ENCODE data around the gene MAP1LC3B2.
"Not testable (repeated sequence)": the region's sequence is repeated elsewhere in the genome, so short reads cannot be mapped to it uniquely, and the experiment has no call there.

The MAP1LC3B2 gene

DNA sequence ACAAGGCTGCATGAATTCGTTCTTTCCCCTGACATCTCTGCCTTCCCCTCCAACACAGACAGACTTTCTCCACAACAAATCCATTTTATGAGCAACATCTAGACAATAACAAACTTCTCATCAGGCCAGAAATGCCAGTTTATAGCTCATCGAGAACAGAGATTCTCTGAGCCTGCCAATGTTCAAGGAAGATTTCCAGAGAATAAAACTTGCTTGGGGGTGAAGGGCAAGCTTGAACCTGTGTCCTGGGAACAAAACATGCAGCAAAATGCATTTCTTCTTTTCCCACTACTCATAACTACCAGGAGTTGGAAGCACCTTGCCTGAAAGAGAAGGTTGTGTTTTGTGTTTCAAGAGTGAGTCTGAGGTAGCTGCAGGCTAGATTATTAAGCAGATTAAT lies 6.8 kb downstream of the MAP1LC3B2 start:
- TF ChIP-seq, protein P1, sequence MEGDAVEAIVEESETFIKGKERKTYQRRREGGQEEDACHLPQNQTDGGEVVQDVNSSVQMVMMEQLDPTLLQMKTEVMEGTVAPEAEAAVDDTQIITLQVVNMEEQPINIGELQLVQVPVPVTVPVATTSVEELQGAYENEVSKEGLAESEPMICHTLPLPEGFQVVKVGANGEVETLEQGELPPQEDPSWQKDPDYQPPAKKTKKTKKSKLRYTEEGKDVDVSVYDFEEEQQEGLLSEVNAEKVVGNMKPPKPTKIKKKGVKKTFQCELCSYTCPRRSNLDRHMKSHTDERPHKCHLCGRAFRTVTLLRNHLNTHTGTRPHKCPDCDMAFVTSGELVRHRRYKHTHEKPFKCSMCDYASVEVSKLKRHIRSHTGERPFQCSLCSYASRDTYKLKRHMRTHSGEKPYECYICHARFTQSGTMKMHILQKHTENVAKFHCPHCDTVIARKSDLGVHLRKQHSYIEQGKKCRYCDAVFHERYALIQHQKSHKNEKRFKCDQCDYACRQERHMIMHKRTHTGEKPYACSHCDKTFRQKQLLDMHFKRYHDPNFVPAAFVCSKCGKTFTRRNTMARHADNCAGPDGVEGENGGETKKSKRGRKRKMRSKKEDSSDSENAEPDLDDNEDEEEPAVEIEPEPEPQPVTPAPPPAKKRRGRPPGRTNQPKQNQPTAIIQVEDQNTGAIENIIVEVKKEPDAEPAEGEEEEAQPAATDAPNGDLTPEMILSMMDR (conservative IDR thresholded peaks at IDR 0.05; ENCODE audit: low read depth, low read length) = no peak
- no peak for DNase-seq (ENCODE audit: low read depth)
- H3K4me3 ChIP-seq (ENCODE audit: low read length) = no peak overlapping the region

DNA sequence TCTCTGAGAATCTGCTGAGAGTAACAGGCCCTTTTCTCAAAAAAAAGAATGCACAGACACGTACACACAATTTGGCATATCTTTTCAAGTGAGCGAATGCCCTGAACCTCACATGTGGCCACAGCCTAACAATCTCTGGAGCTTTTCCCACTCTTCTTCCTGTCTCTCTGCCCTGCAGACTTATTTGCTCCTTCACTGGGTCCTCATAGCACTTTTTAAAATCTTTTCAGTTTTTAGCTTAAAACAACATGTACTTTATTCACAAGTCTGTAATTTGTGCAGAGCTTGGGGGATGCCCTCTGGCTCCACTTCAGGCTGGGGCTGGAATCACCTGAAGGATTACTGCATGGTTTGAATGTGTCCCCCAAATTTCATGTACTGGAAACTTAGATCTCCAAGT lies 9.0 kb downstream of the MAP1LC3B2 start:
- TF ChIP-seq, protein P1 (conservative IDR thresholded peaks at IDR 0.05; ENCODE audit: low read depth, low read length) = no peak
- no peak overlapping the region for H3K4me3 ChIP-seq (ENCODE audit: low read length)
- no peak for DNase-seq (ENCODE audit: low read depth)

DNA sequence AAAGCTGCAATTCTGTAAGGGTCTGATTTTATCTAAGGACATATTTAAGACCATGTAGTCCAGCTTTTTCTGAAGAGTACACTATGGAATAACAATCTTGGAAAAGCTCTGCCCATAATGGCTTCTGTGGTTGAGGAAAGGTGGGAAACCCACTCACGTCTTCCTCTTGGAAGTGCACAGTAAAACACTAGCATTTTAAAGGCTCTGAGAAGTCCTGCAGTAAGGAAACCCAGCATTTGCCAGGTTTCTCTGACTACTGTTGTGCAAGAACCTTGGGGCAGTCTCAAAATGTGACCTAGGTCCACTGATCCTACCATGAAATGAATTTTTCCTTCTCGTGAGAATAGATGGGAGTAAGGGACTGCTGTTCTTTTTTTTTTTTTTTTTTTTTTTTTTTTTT lies 11.9 kb downstream of the MAP1LC3B2 start:
- no peak overlapping the region for H3K4me3 ChIP-seq (ENCODE audit: low read length)
- TF ChIP-seq, protein P1 (conservative IDR thresholded peaks at IDR 0.05; ENCODE audit: low read depth, low read length) = no peak
- no peak for DNase-seq (ENCODE audit: low read depth)

DNA sequence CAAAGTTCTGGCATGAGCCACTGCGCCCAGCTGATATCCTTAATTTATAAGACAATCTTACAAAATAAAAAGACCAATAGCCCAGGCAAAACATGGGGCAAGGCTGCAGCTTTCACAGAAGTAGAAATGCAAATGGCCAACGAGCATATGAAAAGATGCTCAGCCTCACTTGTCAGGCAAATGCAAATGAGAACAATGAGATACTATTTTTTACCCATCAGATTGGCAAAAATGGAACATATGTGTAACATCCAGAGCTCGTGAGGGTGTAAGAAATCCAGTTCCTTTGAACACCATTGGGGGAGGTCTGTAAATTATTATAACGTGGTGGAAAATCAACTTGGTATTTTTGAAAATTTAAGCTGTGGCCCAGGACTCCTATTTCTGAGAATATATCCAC lies 14.6 kb downstream of the MAP1LC3B2 start:
- no peak for DNase-seq (ENCODE audit: low read depth)
- TF ChIP-seq, protein P1 (conservative IDR thresholded peaks at IDR 0.05; ENCODE audit: low read depth, low read length) = no peak
- H3K4me3 ChIP-seq (ENCODE audit: low read length) = no peak overlapping the region

DNA sequence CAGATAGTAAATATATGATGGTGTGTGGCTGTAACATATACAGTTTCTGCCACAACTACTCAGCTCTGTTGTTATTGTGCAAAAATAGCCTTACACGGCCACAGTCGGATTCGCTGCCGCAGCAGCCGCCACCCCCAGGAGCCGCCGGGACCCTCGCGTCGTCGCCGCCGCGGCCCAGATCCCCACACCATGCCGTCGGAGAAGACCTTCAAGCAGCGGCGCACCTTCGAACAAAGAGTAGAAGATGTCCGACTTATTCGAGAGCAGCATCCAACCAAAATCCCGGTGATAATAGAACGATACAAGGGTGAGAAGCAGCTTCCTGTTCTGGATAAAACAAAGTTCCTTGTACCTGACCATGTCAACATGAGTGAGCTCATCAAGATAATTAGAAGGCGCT lies 16.6 kb downstream of the MAP1LC3B2 start:
- not testable (repeated sequence) for H3K4me3 ChIP-seq (ENCODE audit: low read length); DNase-seq (ENCODE audit: low read depth)

DNA sequence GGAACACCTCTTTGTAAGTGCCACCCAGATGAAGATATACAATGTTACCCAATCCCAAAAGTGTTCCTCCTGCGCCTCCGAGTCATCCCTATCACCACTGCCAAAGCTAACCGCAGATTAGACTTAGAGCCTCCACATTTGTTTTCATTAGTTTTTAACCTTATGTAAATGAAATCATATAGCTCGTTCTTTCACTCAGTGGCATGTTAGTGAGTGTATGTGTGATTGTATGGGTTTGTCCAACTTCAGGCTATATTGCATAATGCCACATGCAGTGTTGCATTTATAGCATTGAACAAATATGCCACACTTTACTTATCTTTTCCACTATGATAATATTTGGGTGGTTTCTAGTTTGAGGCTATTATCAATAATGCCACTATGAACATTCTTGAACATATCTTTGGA lies 18.0 kb downstream of the MAP1LC3B2 start:
- H3K4me3 ChIP-seq (ENCODE audit: low read length) = no peak overlapping the region
- no peak for DNase-seq (ENCODE audit: low read depth)
- TF ChIP-seq, protein P1 (conservative IDR thresholded peaks at IDR 0.05; ENCODE audit: low read depth, low read length) = no peak

DNA sequence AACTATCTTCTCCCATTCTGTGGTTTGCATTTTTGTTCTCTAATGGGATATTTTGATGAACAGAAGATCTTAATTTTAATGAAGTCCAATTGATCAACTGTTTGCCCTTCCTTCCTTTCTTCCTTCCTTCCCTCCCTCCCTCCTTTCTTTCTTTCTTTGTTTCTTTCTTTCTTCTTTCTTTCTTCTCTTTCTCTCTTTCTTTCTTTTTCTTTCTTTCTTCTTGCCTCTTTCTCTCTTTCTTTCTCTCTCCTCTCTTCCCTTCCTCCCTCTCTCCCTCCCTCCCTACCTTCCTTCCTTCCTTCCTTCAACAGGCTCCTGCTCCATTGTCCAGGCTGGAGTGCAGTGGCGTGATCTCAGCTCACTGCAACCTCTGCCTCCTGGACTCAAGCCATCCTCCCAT lies 18.9 kb downstream of the MAP1LC3B2 start:
- DNase-seq (ENCODE audit: low read depth) = no peak
- TF ChIP-seq, protein P1 (conservative IDR thresholded peaks at IDR 0.05; ENCODE audit: low read depth, low read length) = no peak
- no peak overlapping the region for H3K4me3 ChIP-seq (ENCODE audit: low read length)

DNA sequence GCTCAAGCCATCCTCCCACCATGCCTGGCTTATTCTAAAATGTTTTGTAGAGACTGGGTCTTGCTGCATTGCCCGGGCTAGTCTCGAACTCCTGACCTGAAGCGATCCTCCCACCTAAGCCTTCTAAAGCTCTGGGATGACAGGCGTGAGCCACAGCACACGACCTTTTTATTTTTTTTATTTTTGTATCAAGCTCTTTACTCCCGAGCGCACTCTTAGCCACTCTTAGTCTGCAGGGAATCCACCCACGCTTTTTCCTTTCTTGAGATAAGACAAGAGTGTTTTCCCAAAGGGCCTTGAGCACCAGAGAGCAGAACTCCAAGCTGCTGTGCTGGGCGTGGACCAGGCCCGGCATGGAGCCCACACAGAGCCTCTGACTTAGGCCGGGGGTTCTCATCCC lies 23.4 kb downstream of the MAP1LC3B2 start:
- TF ChIP-seq, protein P1 (conservative IDR thresholded peaks at IDR 0.05; ENCODE audit: low read depth, low read length) = no peak
- DNase-seq (ENCODE audit: low read depth) = no peak
- no peak overlapping the region for H3K4me3 ChIP-seq (ENCODE audit: low read length)

Measured in retinal pigment epithelial cell (primary cell).